ENCODE results near the gene TSPAN5.
"Not testable (repeated sequence)": the region's sequence is repeated elsewhere in the genome, so short reads cannot be mapped to it uniquely, and the experiment has no call there.

TSPAN5 gene

DNA sequence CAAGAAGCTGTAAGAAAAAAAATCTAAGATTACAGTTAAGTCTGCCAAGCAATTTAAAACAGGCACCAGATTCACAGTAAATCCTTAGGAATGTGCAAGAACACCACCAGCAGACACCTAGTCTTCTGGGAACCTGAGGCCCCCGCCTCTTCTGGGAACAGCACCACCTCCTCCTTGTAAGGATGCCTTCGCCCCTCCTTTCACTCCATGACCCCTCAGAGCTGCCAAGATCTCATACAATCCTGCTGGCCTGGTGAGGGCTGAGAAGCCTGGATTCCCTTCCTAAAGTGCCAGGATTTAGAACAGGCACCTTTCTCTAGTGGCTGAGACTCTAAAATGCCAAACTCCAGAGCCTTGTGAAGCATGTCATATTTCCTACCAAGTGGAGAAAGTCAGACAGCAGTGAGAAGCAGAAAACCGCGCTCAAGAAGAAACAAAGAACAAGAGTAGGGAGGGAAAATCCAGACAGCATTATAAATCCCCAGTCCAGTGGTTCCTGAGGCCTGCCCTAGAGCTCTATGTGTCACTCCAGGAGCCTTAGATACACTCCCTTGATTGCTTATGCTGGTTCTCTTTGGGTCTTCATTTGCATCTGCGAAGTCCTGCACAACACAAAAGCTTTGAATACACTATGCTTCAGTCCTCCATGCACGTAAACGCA is 166.4 kb downstream of the TSPAN5 start:
- Histone ChIP-seq H3K9me3 (ENCODE audit: control insufficient read depth in 2 of 2, low read length in 2 of 2) (no peaks in the 10 kb centered on the region), H3K4me3 (ENCODE audit: low read length in 2 of 2) (no peak overlapping the region), H3K27me3 (ENCODE audit: control insufficient read depth in 1 of 2, insufficient read depth in 2 of 2, low read length in 2 of 2) (no peaks in the 10 kb centered on the region), H3K36me3 (ENCODE audit: control insufficient read depth in 2 of 2, insufficient read depth in 2 of 2, low read length in 2 of 2) (no peaks in the 10 kb centered on the region), H3K27ac (ENCODE audit: low read length) (peak overlapping the region; percentile 60), H3K9ac (ENCODE audit: low read length in 2 of 2) (peak overlapping the region; percentile 29 to 41), H3K4me1 (ENCODE audit: control insufficient read depth, insufficient read depth, low read length) (peaks cover 13% of the 10 kb centered on the region)

DNA sequence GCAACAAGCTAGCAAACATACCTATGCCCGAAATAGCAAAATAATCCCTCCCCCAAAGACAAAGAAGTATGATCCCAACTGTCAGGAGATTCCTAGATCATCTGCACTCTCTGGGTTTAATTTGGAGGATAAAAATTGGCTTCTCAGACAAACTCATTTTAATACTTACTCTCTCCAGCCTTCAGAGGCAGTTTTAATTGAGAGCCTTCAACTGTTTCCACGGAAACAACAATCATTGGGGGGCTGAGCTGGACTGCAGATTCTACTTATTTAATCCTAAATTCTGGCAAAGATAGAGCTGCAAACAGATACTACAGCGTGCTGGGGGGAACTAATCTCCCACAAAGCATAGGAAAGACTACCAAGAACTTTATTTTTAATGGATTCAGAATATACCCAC is 168.2 kb downstream of the TSPAN5 start:
- no peak overlapping the region for H3K27ac ChIP-seq (ENCODE audit: low read length)
- no peaks in the 10 kb centered on the region for H3K27me3 ChIP-seq (ENCODE audit: control insufficient read depth in 1 of 2, insufficient read depth in 2 of 2, low read length in 2 of 2)
- H3K9me3 ChIP-seq (ENCODE audit: control insufficient read depth in 2 of 2, low read length in 2 of 2): no peaks in the 10 kb centered on the region
- H3K4me3 ChIP-seq (ENCODE audit: low read length in 2 of 2): no peak overlapping the region
- no peak overlapping the region for H3K9ac ChIP-seq (ENCODE audit: low read length in 2 of 2)
- H3K4me1 ChIP-seq (ENCODE audit: control insufficient read depth, insufficient read depth, low read length): peaks cover 8% of the 10 kb centered on the region
- H3K36me3 ChIP-seq (ENCODE audit: control insufficient read depth in 2 of 2, insufficient read depth in 2 of 2, low read length in 2 of 2): no peaks in the 10 kb centered on the region

DNA sequence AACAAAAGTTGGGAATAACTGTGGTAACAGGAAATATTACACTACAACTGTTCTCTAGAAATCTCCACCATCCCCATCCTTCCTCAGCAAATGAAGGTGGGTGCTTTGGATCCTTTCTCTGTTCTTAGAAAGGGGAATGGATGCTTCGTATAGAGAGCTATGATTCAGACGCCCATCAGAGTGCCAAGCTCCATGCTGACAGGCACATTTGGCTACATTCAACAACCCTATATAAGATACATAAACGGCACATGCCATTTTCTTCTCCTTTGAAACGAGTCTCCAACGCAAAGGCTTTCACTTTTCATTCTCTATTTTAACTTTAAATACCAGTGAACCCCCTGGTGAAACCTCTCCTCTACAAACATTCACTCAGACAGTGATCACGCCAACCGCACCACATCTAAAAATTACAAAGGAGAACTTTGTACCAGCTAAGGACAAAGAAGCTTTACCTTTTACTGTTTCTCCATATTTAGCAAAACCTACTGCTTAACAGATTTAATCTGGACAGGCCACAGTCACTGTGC is 172.5 kb downstream of the TSPAN5 start:
- Histone ChIP-seq H3K9me3 (ENCODE audit: control insufficient read depth in 2 of 2, low read length in 2 of 2) (no peaks in the 10 kb centered on the region), H3K36me3 (ENCODE audit: control insufficient read depth in 2 of 2, insufficient read depth in 2 of 2, low read length in 2 of 2) (no peaks in the 10 kb centered on the region), H3K4me3 (ENCODE audit: low read length in 2 of 2) (no peak overlapping the region), H3K27ac (ENCODE audit: low read length) (no peak overlapping the region), H3K4me1 (ENCODE audit: control insufficient read depth, insufficient read depth, low read length) (no peaks in the 10 kb centered on the region), H3K27me3 (ENCODE audit: control insufficient read depth in 1 of 2, insufficient read depth in 2 of 2, low read length in 2 of 2) (no peaks in the 10 kb centered on the region), H3K9ac (ENCODE audit: low read length in 2 of 2) (no peak overlapping the region)

- Histone ChIP-seq H3K4me1 (ENCODE audit: control insufficient read depth, insufficient read depth, low read length) (no peaks in the 10 kb centered on the region), H3K27me3 (ENCODE audit: control insufficient read depth in 1 of 2, insufficient read depth in 2 of 2, low read length in 2 of 2) (no peaks in the 10 kb centered on the region), H3K36me3 (ENCODE audit: control insufficient read depth in 2 of 2, insufficient read depth in 2 of 2, low read length in 2 of 2) (no peaks in the 10 kb centered on the region), H3K27ac (ENCODE audit: low read length) (no peak overlapping the region), H3K9ac (ENCODE audit: low read length in 2 of 2) (no peak overlapping the region), H3K9me3 (ENCODE audit: control insufficient read depth in 2 of 2, low read length in 2 of 2) (no peaks in the 10 kb centered on the region), H3K4me3 (ENCODE audit: low read length in 2 of 2) (no peak overlapping the region)
Measured at GRCh38 chr4:98484031-98484430, 174.4 kb downstream of the TSPAN5 start.

- Histone ChIP-seq H3K27me3 (ENCODE audit: control insufficient read depth in 1 of 2, insufficient read depth in 2 of 2, low read length in 2 of 2) (no peaks in the 10 kb centered on the region), H3K4me1 (ENCODE audit: control insufficient read depth, insufficient read depth, low read length) (peaks cover 2% of the 10 kb centered on the region), H3K36me3 (ENCODE audit: control insufficient read depth in 2 of 2, insufficient read depth in 2 of 2, low read length in 2 of 2) (no peaks in the 10 kb centered on the region), H3K9me3 (ENCODE audit: control insufficient read depth in 2 of 2, low read length in 2 of 2) (no peaks in the 10 kb centered on the region), H3K27ac (ENCODE audit: low read length) (no peak overlapping the region), H3K9ac (ENCODE audit: low read length in 2 of 2) (no peak overlapping the region), H3K4me3 (ENCODE audit: low read length in 2 of 2) (no peak overlapping the region)
Measured at GRCh38 chr4:98482847-98483806, 175.3 kb downstream of the TSPAN5 start.

DNA sequence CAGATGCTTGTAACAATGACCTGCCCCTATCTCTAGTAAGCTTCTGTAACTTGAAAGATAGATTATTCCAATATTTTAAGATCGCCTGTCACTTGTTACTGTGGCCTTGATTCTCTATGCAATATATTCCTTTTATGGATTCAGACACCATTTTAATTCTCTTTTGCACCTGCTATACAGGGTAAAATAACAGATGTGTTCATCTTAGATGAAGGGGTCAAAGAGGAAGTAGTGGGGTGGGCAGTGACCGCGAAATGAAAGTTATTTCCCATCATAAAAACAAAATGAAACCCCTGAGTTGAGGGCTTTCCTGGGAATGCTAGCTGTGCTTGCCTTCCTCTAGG is 175.9 kb downstream of the TSPAN5 start:
- Histone ChIP-seq H3K4me3 (ENCODE audit: low read length in 2 of 2) (no peak overlapping the region), H3K27ac (ENCODE audit: low read length) (no peak overlapping the region), H3K9ac (ENCODE audit: low read length in 2 of 2) (no peak overlapping the region), H3K36me3 (ENCODE audit: control insufficient read depth in 2 of 2, insufficient read depth in 2 of 2, low read length in 2 of 2) (no peaks in the 10 kb centered on the region), H3K4me1 (ENCODE audit: control insufficient read depth, insufficient read depth, low read length) (peaks cover 2% of the 10 kb centered on the region), H3K9me3 (ENCODE audit: control insufficient read depth in 2 of 2, low read length in 2 of 2) (no peaks in the 10 kb centered on the region), H3K27me3 (ENCODE audit: control insufficient read depth in 1 of 2, insufficient read depth in 2 of 2, low read length in 2 of 2) (no peaks in the 10 kb centered on the region)

- H3K4me1 ChIP-seq (ENCODE audit: control insufficient read depth, insufficient read depth, low read length): peaks cover 2% of the 10 kb centered on the region
- H3K27ac ChIP-seq (ENCODE audit: low read length): no peak overlapping the region
- no peaks in the 10 kb centered on the region for H3K36me3 ChIP-seq (ENCODE audit: control insufficient read depth in 2 of 2, insufficient read depth in 2 of 2, low read length in 2 of 2)
- H3K27me3 ChIP-seq (ENCODE audit: control insufficient read depth in 1 of 2, insufficient read depth in 2 of 2, low read length in 2 of 2): no peaks in the 10 kb centered on the region
- H3K4me3 ChIP-seq (ENCODE audit: low read length in 2 of 2): no peak overlapping the region
- H3K9ac ChIP-seq (ENCODE audit: low read length in 2 of 2): no peak overlapping the region
- no peaks in the 10 kb centered on the region for H3K9me3 ChIP-seq (ENCODE audit: control insufficient read depth in 2 of 2, low read length in 2 of 2)
Measured at GRCh38 chr4:98481167-98481566, 177.2 kb downstream of the TSPAN5 start.

DNA sequence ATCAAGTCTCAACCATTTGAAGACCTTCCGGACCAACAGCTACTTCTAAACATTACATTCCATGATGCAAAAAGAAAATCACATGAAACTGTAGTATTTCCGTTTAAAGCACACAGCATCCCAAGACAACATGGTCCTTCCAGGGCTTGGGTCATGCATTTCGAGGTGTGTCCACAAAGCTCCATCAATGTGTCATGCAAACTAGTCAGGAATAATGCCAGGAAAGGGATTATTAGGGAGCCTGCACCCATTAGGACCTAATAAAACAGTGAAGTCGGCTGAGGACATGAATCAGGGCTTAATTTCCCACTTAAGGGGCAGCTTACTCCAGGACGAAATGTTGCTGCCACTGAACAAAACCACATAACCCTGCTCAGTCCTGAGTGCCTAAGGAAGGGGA is 177.9 kb downstream of the TSPAN5 start:
- H3K9me3 ChIP-seq (ENCODE audit: control insufficient read depth in 2 of 2, low read length in 2 of 2): no peaks in the 10 kb centered on the region
- H3K36me3 ChIP-seq (ENCODE audit: control insufficient read depth in 2 of 2, insufficient read depth in 2 of 2, low read length in 2 of 2): no peaks in the 10 kb centered on the region
- no peak overlapping the region for H3K9ac ChIP-seq (ENCODE audit: low read length in 2 of 2)
- no peak overlapping the region for H3K4me3 ChIP-seq (ENCODE audit: low read length in 2 of 2)
- no peaks in the 10 kb centered on the region for H3K27me3 ChIP-seq (ENCODE audit: control insufficient read depth in 1 of 2, insufficient read depth in 2 of 2, low read length in 2 of 2)
- H3K4me1 ChIP-seq (ENCODE audit: control insufficient read depth, insufficient read depth, low read length): peaks cover 2% of the 10 kb centered on the region
- H3K27ac ChIP-seq (ENCODE audit: low read length): no peak overlapping the region

- H3K36me3 ChIP-seq (ENCODE audit: control insufficient read depth in 2 of 2, insufficient read depth in 2 of 2, low read length in 2 of 2); H3K4me3 ChIP-seq (ENCODE audit: low read length in 2 of 2); H3K9ac ChIP-seq (ENCODE audit: low read length in 2 of 2); H3K27me3 ChIP-seq (ENCODE audit: control insufficient read depth in 1 of 2, insufficient read depth in 2 of 2, low read length in 2 of 2); H3K4me1 ChIP-seq (ENCODE audit: control insufficient read depth, insufficient read depth, low read length); H3K27ac ChIP-seq (ENCODE audit: low read length); H3K9me3 ChIP-seq (ENCODE audit: control insufficient read depth in 2 of 2, low read length in 2 of 2): not testable (repeated sequence)
Measured at GRCh38 chr4:98479590-98479989, 178.8 kb downstream of the TSPAN5 start.

DNA sequence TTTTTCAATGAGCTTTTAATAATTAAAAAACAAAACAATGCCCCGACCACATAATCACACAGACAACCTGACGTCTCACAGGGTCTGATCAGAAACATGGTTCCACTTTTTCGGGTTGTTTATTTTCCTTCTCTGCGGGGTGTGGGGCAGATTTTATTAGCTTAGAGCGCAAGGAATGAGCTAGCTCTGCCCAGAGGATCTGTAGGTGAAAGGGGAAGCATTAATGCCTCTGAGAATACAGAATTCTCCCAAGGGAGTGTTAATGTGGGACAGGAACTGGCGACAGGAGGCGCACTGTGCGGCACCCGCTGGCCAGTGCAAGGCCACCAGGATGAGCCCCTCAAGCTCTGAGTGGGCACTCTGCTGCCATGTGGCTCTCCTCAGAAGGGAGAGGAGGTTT is 181.5 kb downstream of the TSPAN5 start:
- H3K36me3 ChIP-seq (ENCODE audit: control insufficient read depth in 2 of 2, insufficient read depth in 2 of 2, low read length in 2 of 2): peaks cover 0 to 2% of the 10 kb centered on the region in 2 donors
- no peak overlapping the region for H3K9ac ChIP-seq (ENCODE audit: low read length in 2 of 2)
- no peak overlapping the region for H3K27ac ChIP-seq (ENCODE audit: low read length)
- H3K4me3 ChIP-seq (ENCODE audit: low read length in 2 of 2): no peak overlapping the region
- H3K4me1 ChIP-seq (ENCODE audit: control insufficient read depth, insufficient read depth, low read length): peaks cover 2% of the 10 kb centered on the region
- H3K9me3 ChIP-seq (ENCODE audit: control insufficient read depth in 2 of 2, low read length in 2 of 2): no peaks in the 10 kb centered on the region
- H3K27me3 ChIP-seq (ENCODE audit: control insufficient read depth in 1 of 2, insufficient read depth in 2 of 2, low read length in 2 of 2): no peaks in the 10 kb centered on the region

DNA sequence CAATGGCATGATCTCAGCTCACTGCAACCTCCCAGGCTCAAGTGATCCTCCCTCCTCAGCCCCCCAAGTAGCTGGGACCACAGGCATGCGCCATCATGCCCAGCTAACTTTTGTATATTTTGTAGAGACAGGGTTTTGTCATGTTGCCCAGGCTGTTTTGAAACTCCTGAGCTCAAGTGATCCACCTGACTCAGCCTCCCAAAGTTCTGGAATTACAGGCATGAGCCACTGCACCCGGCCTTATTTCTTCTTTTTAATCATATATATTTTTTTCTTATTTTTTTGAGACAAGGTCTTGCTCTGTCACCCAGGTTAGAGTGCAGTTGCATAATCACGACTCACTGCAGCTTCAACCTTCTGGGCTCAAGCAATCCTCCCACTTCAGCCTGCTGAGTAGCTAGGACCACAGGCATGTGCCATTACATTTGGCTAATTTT is 184.0 kb downstream of the TSPAN5 start:
- Histone ChIP-seq H3K36me3 (ENCODE audit: control insufficient read depth in 2 of 2, insufficient read depth in 2 of 2, low read length in 2 of 2) (peaks cover 0 to 3% of the 10 kb centered on the region in 2 donors), H3K9ac (ENCODE audit: low read length in 2 of 2) (no peak overlapping the region), H3K4me1 (ENCODE audit: control insufficient read depth, insufficient read depth, low read length) (peaks cover 2% of the 10 kb centered on the region), H3K27ac (ENCODE audit: low read length) (no peak overlapping the region), H3K27me3 (ENCODE audit: control insufficient read depth in 1 of 2, insufficient read depth in 2 of 2, low read length in 2 of 2) (no peaks in the 10 kb centered on the region), H3K9me3 (ENCODE audit: control insufficient read depth in 2 of 2, low read length in 2 of 2) (no peaks in the 10 kb centered on the region), H3K4me3 (ENCODE audit: low read length in 2 of 2) (no peak overlapping the region)

Measured in stomach smooth muscle (tissue), 2 donors.